ENCODE results near the gene DMXL1.

DNA sequence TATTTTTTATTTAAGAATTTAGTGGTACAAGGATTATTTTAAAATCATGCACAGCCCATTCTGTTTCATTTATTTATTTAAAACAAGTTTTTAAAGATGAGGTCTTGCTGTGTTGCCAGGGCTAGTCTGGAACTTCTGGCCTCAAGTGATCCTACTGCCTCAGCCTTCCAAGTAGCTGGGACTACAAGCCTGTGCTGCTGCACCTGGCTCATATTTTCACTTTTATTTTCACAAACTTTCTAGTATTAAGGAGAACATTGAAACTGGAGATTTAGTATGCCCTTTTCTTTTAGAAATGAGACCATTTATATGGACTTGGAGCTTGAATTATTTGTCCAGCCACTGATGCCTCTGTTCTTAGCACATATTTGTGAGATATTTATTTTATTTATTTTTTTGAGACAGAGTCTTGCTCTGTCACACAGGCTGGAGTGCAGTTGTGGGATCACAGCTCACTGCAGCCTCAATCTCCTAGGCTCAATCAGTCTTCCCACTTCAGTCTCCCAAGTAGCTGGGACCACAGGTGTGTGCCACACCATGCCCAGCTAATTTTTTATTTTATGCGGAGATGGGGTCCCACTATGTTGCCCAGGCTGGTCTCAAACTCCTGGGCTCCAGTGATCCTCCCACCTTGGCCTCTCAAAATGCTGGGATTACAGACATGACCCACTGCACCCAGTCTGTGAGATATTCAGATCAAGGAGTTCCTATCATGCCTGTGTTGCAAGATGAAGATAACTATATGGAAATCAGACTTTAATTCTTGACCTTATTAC lies 7.4 kb downstream of the DMXL1 start:
- TF ChIP-seq POLR2AphosphoS5 (IDR thresholded peaks at IDR 0.05; ENCODE audit: low read depth, low read length) (no peak), POLR2A (IDR thresholded peaks at IDR 0.05; ENCODE audit: low read depth, low read length) (no peak), TAF1 (IDR thresholded peaks at IDR 0.05; ENCODE audit: borderline replicate concordance, low read depth, low read length) (no peak)

Measured in GM12892 (cell line).